SJSA1 (cell line): ENCODE results near the gene SETBP1. TPM values are rescaled to one million over a fixed set of nuclear protein-coding genes. Genes with fewer than 3 reads are reported as not detected.

ENCODE experiments used
- DNase-seq, 2 experiments: peaks; one replicate each; pipeline ENCODE4 v3.0.0-alpha.2; 2015 to 2020; ENCODE audit warnings: low spot score in 2 of 2, low read depth in 1 of 2
- H3K27ac ChIP-seq: fragments of 250-450 bp; sonication (Bioruptor Pico); 2 replicates; pipeline ENCODE4 v1.5.1; 2020; ENCODE audit warnings: mild to moderate bottlenecking, moderate library complexity
- H3K27me3 ChIP-seq: fragments of 250-450 bp; sonication (Bioruptor Pico); replicated peaks from 2 replicates; pipeline ENCODE4 v1.5.1; 2020; ENCODE audit warnings: mild to moderate bottlenecking, moderate library complexity
- H3K36me3 ChIP-seq: fragments of 250-450 bp; sonication (Bioruptor Pico); 2 replicates; pipeline ENCODE4 v1.5.1; 2020; ENCODE audit warnings: mild to moderate bottlenecking
- H3K4me1 ChIP-seq: fragments of 250-450 bp; sonication (Bioruptor Pico); replicated peaks from 2 replicates; pipeline ENCODE4 v1.6.1; 2021; ENCODE audit warnings: mild to moderate bottlenecking
- H3K4me3 ChIP-seq: fragments of 250-450 bp; sonication (Bioruptor Pico); 2 replicates; pipeline ENCODE4 v1.5.1; 2020; ENCODE audit warnings: mild to moderate bottlenecking
- H3K9me3 ChIP-seq: fragments of 250-450 bp; sonication (Bioruptor Pico); replicated peaks from 2 replicates; pipeline ENCODE4 v1.5.1; 2020; ENCODE audit warnings: mild to moderate bottlenecking
- total RNA-seq: library from RNA; depleted of rRNA; stranded (reverse); fragments of >200 nt; shearing (Covaris generic); gene quantifications from 2 replicates; pipeline ENCODE4 v1.2.3, GENCODE V29; 2014

The SETBP1 gene
- total RNA-seq, 1 experiment from 2014 or later: 9.9 TPM

- H3K9me3 ChIP-seq: no peaks in the 10 kb centered on the region; the same call in 1 of the 2 replicates
- DNase-seq: no peak
- no peaks in the 10 kb centered on the region for H3K36me3 ChIP-seq
- H3K4me3 ChIP-seq: no peak overlapping the region
- no peak overlapping the region for H3K27ac ChIP-seq
- H3K4me1 ChIP-seq: peaks cover 8% of the 10 kb centered on the region
- no peaks in the 10 kb centered on the region for H3K27me3 ChIP-seq
Observed at GRCh38 chr18:44881461-44882162, 200.9 kb downstream of the SETBP1 start.

DNA sequence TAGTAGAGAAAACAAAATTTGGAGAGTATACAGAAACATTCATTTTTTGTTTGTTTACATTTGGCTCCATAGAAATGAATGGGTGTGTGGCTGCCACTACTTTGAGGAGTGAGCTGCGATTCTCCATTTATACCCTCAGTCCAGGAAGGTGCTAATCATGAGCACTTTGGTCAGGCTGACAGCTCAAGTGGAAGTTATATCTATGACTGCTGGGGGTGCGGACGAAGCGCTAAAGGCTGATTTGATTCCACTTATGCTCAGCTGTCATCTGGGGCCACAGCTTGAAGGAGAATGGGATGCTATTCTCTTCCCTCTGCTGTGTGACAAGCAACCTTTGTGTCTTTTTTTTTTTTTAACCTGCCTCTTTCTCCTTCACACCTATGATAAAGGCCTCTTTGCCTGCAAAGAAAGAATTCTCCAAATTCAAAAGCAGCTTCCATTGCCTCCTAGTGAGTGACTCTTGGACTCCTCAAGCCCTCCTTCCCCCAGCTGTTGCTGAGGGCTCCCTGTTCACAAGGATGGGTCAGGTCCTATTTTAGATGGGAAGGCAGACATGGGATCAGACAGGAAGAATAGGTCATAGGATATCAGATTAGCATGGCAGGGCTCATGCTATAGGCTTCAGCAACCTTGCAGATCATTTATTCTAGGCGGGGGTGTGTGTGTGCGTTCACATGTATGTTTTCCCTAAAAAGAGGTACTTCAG lies 201.6 kb downstream of the SETBP1 start:
- Histone ChIP-seq H3K9me3 (no peaks in the 10 kb centered on the region; the same call in 1 of the 2 replicates), H3K4me3 (no peak overlapping the region), H3K4me1 (peaks cover 13% of the 10 kb centered on the region), H3K27me3 (no peaks in the 10 kb centered on the region), H3K36me3 (no peaks in the 10 kb centered on the region), H3K27ac (no peak overlapping the region)
- no peak for DNase-seq

- DNase-seq: no peak
- H3K4me1 ChIP-seq: peaks cover 15% of the 10 kb centered on the region
- H3K9me3 ChIP-seq: no peaks in the 10 kb centered on the region; the same call in 1 of the 2 replicates
- no peak overlapping the region for H3K4me3 ChIP-seq
- H3K27ac ChIP-seq: no peak overlapping the region
- no peaks in the 10 kb centered on the region for H3K27me3 ChIP-seq
- H3K36me3 ChIP-seq: no peaks in the 10 kb centered on the region
Observed at GRCh38 chr18:44883671-44884070, 203.0 kb downstream of the SETBP1 start.

DNA sequence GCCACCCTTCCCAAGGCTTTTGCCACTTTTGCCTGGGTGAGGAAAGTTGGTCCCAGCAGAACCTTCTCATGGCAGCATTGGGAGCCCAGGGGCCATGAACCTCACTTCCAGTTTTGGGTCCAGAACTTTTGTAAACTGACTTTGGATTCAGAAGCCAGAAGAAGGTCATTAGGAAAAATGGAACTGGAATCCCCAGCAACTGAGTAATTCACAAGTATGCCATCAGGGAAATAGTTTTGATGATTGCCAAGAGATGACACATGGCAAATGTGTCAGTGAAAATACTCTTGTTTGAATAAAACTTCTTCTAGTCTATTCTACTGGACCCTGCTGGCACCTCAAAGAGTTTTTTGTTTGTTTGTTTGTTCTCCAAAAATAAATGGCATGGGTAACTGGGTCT lies 203.7 kb downstream of the SETBP1 start:
- DNase-seq: no peak
- H3K4me1 ChIP-seq: peaks cover 15% of the 10 kb centered on the region
- no peaks in the 10 kb centered on the region for H3K27me3 ChIP-seq
- H3K36me3 ChIP-seq: no peaks in the 10 kb centered on the region
- no peak overlapping the region for H3K4me3 ChIP-seq
- no peaks in the 10 kb centered on the region; the same call in 1 of the 2 replicates for H3K9me3 ChIP-seq
- no peak overlapping the region for H3K27ac ChIP-seq

GRCh38 chr18:44885507-44885906 lies 204.8 kb downstream of the SETBP1 start:
- Histone ChIP-seq H3K27ac (no peak overlapping the region), H3K27me3 (no peaks in the 10 kb centered on the region), H3K4me1 (peaks cover 15% of the 10 kb centered on the region), H3K36me3 (no peaks in the 10 kb centered on the region), H3K4me3 (no peak overlapping the region), H3K9me3 (no peaks in the 10 kb centered on the region)
- no peak for DNase-seq

DNA sequence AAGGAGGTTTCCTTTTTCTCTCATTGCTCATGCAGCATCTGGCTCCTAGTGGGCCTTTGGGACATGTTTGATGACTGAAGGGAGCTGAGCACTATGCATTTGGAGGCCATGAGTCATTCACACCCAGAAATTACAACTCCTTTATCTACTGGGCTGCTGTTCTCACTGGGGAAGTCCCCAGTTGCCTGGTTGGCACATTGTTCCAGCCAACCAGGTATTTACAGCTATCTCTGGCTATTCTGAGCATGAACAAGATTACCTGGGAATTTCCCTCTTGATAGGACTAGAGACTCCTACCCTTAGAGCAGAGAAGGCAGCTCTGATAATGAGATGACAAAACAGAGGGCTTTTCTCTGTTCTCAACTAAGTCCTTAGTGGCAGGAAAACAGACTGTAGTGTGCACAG lies 206.5 kb downstream of the SETBP1 start:
- no peak overlapping the region for H3K27ac ChIP-seq
- H3K4me1 ChIP-seq: peaks cover 15% of the 10 kb centered on the region
- no peak overlapping the region for H3K4me3 ChIP-seq
- no peaks in the 10 kb centered on the region for H3K9me3 ChIP-seq
- DNase-seq: peak; percentile 49 to 58
- H3K27me3 ChIP-seq: no peaks in the 10 kb centered on the region
- H3K36me3 ChIP-seq: no peaks in the 10 kb centered on the region; the same call in 1 of the 2 replicates

- Histone ChIP-seq H3K27ac (no peak overlapping the region), H3K4me1 (peaks cover 27% of the 10 kb centered on the region), H3K36me3 (no peaks in the 10 kb centered on the region; the same call in 1 of the 2 replicates), H3K4me3 (no peak overlapping the region), H3K27me3 (no peaks in the 10 kb centered on the region), H3K9me3 (no peaks in the 10 kb centered on the region)
- no peak for DNase-seq
Observed at GRCh38 chr18:44889111-44889510, 208.4 kb downstream of the SETBP1 start.

GRCh38 chr18:44893045-44893706 lies 212.5 kb downstream of the SETBP1 start:
- DNase-seq: peak in 1 of 2 experiments; percentile 23

GRCh38 chr18:44893966-44894365 lies 213.3 kb downstream of the SETBP1 start:
- no peak for DNase-seq
- Histone ChIP-seq H3K9me3 (no peaks in the 10 kb centered on the region), H3K27ac (no peak overlapping the region), H3K4me3 (no peak overlapping the region), H3K27me3 (no peaks in the 10 kb centered on the region), H3K4me1 (peaks cover 20% of the 10 kb centered on the region), H3K36me3 (no peaks in the 10 kb centered on the region; the same call in 1 of the 2 replicates)

More at GRCh38 chr18:44893045-44893706, 212.5 kb downstream of the SETBP1 start:
- Histone ChIP-seq H3K4me3 (no peak overlapping the region), H3K36me3 (no peaks in the 10 kb centered on the region; the same call in 1 of the 2 replicates), H3K27me3 (no peaks in the 10 kb centered on the region), H3K4me1 (peaks cover 20% of the 10 kb centered on the region), H3K27ac (no peak overlapping the region), H3K9me3 (no peaks in the 10 kb centered on the region)

DNA sequence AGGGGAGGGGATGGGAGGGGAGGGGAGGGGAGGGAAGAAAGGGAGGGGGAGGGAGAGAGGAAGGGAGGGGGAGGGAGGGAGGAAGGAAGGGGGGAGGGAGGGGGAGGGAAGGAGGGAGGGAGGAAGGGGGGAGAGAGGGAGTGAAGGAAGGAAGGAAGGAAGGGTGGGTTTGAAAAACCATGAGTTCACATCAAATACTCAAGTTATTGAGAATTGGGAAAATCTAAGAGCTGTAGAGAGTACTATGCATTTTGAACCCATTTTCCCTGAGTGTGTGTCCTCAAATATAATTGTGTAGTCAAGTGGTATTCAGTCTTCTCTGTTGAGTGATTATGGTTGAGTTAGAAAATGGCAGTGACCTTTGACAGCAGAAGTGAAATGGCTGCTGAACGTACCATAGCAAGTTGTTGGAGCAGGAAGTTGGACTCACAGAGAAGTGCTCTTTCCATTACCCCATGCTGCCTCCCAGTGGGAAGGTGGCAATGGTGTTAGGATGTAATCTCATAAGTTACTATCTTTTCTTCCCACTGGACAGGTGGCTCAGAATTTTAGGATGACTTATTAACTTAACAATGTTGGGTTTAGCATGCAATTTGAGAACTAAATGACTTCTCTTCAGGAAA lies 214.6 kb downstream of the SETBP1 start:
- H3K4me1 ChIP-seq: peaks cover 20% of the 10 kb centered on the region
- H3K9me3 ChIP-seq: no peaks in the 10 kb centered on the region
- no peak overlapping the region for H3K4me3 ChIP-seq
- no peaks in the 10 kb centered on the region; the same call in 1 of the 2 replicates for H3K36me3 ChIP-seq
- DNase-seq: peak; percentile 49 to 54
- H3K27ac ChIP-seq: no peak overlapping the region
- H3K27me3 ChIP-seq: no peaks in the 10 kb centered on the region

- peaks cover 20% of the 10 kb centered on the region for H3K4me1 ChIP-seq
- no peak overlapping the region for H3K4me3 ChIP-seq
- H3K27ac ChIP-seq: no peak overlapping the region
- no peaks in the 10 kb centered on the region for H3K9me3 ChIP-seq
- no peaks in the 10 kb centered on the region for H3K27me3 ChIP-seq
- DNase-seq: no peak
- no peaks in the 10 kb centered on the region; the same call in 1 of the 2 replicates for H3K36me3 ChIP-seq
Observed at GRCh38 chr18:44896846-44897245, 216.2 kb downstream of the SETBP1 start.

- Histone ChIP-seq H3K27me3 (no peaks in the 10 kb centered on the region), H3K4me1 (peaks cover 20% of the 10 kb centered on the region), H3K9me3 (no peaks in the 10 kb centered on the region), H3K27ac (no peak overlapping the region), H3K4me3 (no peak overlapping the region), H3K36me3 (no peaks in the 10 kb centered on the region)
- DNase-seq: no peak
Observed at GRCh38 chr18:44897411-44897810, 216.7 kb downstream of the SETBP1 start.

DNA sequence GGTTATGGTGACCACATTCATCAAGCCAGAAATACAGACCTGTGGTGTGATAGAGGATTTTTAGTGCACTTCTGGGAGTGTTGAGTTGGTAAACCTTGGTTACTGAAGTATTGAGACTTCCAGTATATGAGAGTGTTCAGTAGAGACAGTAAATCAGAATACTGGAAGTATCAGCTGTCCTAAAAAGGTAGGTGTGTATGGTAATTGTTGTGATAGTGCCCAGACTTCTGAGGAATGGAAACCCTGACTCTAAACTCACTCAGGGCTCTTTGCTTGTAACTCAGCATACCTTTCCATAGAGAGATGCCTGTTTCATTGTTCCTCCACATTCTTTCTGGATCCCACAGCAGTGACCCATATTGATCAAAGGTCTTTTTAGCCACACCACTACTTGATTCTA lies 217.1 kb downstream of the SETBP1 start:
- DNase-seq: no peak
- no peaks in the 10 kb centered on the region for H3K36me3 ChIP-seq
- H3K27me3 ChIP-seq: no peaks in the 10 kb centered on the region
- peaks cover 18% of the 10 kb centered on the region for H3K4me1 ChIP-seq
- no peak overlapping the region for H3K4me3 ChIP-seq
- no peak overlapping the region for H3K27ac ChIP-seq
- no peaks in the 10 kb centered on the region for H3K9me3 ChIP-seq
